H1 (cell line): ENCODE data around the gene ASAP3. TPM values are rescaled to one million over a fixed set of nuclear protein-coding genes. Genes with fewer than 3 reads are reported as not detected.

Experiments used
- CTCF ChIA-PET: fragments of 300-600 bp; sonication (Branson Sonifier 250); formaldehyde crosslinking; loops from one replicate; lab custom pipeline; 2021; ENCODE audit not compliant: partially characterized antibody; lab: Charles Lee
- POLR2A ChIA-PET: fragments of 300-600 bp; sonication (Branson Sonifier 250); formaldehyde crosslinking; loops from one replicate; lab custom pipeline; 2021; ENCODE audit warnings: inconsistent platforms; ENCODE audit not compliant: partially characterized antibody; lab: Charles Lee
- DNase-seq, 2 experiments: peaks; one replicate each; pipeline versions ENCODE4 v3.0.0 to v3.0.0-alpha.2; 2010 to 2022; ENCODE audit warnings: low spot score in 2 of 2, low read depth in 1 of 2, mixed read lengths in 1 of 2
- FAIRE-seq: peaks from 2 replicates; lab custom pipeline; 2011; peaks lifted over from hg19 to GRCh38; lab: Jason Lieb, UNC
- H2AFZ ChIP-seq: 2 replicates; pipeline ENCODE4 v1.8.1; 2012; ENCODE audit warnings: low read length, inconsistent platforms
- H2AK5ac ChIP-seq: 2 replicates; pipeline ENCODE4 v1.6.1; 2013; ENCODE audit warnings: low read depth, low read length
- H2BK120ac ChIP-seq: replicated peaks from 2 replicates; pipeline ENCODE3; 2013; ENCODE audit warnings: low read depth, low read length, inconsistent platforms
- H2BK12ac ChIP-seq: 2 replicates; pipeline ENCODE4 v1.6.1; 2013; ENCODE audit warnings: low read depth, low read length
- H2BK15ac ChIP-seq: 2 replicates; pipeline ENCODE4 v1.6.1; 2013; ENCODE audit warnings: low read length
- H2BK20ac ChIP-seq: 2 replicates; pipeline ENCODE4 v1.6.1; 2013; ENCODE audit warnings: low read length
- H2BK5ac ChIP-seq: 2 replicates; pipeline ENCODE4 v1.6.1; 2013; ENCODE audit warnings: low read depth, low read length
- H3K14ac ChIP-seq: 2 replicates; pipeline ENCODE4 v1.6.1; 2013; ENCODE audit warnings: inconsistent platforms; ENCODE audit not compliant: insufficient read length
- H3K18ac ChIP-seq: 2 replicates; pipeline ENCODE4 v1.6.1; 2013; ENCODE audit warnings: low read length; ENCODE audit errors: extremely low read depth
- H3K23ac ChIP-seq: 2 replicates; pipeline ENCODE4 v1.6.1; 2013; ENCODE audit warnings: inconsistent platforms; ENCODE audit not compliant: insufficient read length
- H3K23me2 ChIP-seq: 2 replicates; pipeline ENCODE4 v1.6.1; 2013; ENCODE audit warnings: low read depth, low read length
- H3K27ac ChIP-seq: 2 replicates; pipeline ENCODE4 v1.6.1; 2011; ENCODE audit warnings: low read depth, low read length, inconsistent platforms
- H3K27me3 ChIP-seq, 4 experiments: replicated peaks in 1 of 4; 1 replicate in 1 of 4; 2 replicates in 3 of 4; pipeline versions ENCODE4 v1.6.1 to v1.8.1; 2011 to 2013; ENCODE audit warnings: low read length in 3 of 4, mild to moderate bottlenecking in 3 of 4, inconsistent platforms in 2 of 4, mixed read lengths in 2 of 4, moderate library complexity in 1 of 4; ENCODE audit not compliant: control insufficient read depth in 3 of 4, insufficient read depth in 3 of 4; ENCODE audit errors: extremely low read depth in 1 of 4
- H3K36me3 ChIP-seq, 4 experiments: 2 replicates each; pipeline versions ENCODE4 v1.6.1 to v1.8.1; 2011 to 2013; ENCODE audit warnings: mild to moderate bottlenecking in 4 of 4, low read length in 3 of 4, moderate library complexity in 2 of 4, control low read depth in 1 of 4, inconsistent platforms in 1 of 4; ENCODE audit not compliant: insufficient read depth in 4 of 4, control insufficient read depth in 2 of 4
- H3K4ac ChIP-seq: replicated peaks from 2 replicates; pipeline ENCODE3; 2013; ENCODE audit warnings: low read length, low read depth, mixed read lengths, inconsistent platforms; ENCODE audit not compliant: insufficient read length
- H3K4me1 ChIP-seq, 4 experiments: replicated peaks in 1 of 4; 1 replicate in 1 of 4; 2 replicates in 3 of 4; pipeline versions ENCODE4 v1.6.1 to v1.8.1; 2011 to 2013; ENCODE audit warnings: low read length in 3 of 4, inconsistent platforms in 2 of 4, mixed read lengths in 1 of 4; ENCODE audit not compliant: insufficient read depth in 4 of 4, control insufficient read depth in 3 of 4
- H3K4me2 ChIP-seq, 2 experiments: 2 replicates each; pipeline versions ENCODE4 v1.6.1 to v1.8.1; 2011 to 2013; ENCODE audit warnings: low read depth in 2 of 2, low read length in 2 of 2, control low read depth in 1 of 2, inconsistent platforms in 1 of 2, mild to moderate bottlenecking in 1 of 2; ENCODE audit not compliant: insufficient read depth in 1 of 2
- H3K4me3 ChIP-seq, 4 experiments: fragments of 200-600, 300-600 bp in 1 of 4; sonication (generic), shearing (Covaris generic), sonication (Bioruptor Twin) in 1 of 4; 2 replicates each; pipeline versions ENCODE4 v1.5.1 to v1.8.1; 2011 to 2016; ENCODE audit warnings: low read length in 4 of 4, low read depth in 3 of 4, control low read depth in 2 of 4, inconsistent platforms in 2 of 4, mild to moderate bottlenecking in 2 of 4, mixed read lengths in 1 of 4, moderate library complexity in 1 of 4; ENCODE audit not compliant: insufficient read depth in 2 of 4; ENCODE audit errors: extremely low read depth in 1 of 4
- H3K56ac ChIP-seq: replicated peaks from 2 replicates; pipeline ENCODE3; 2013; ENCODE audit warnings: low read depth, mild to moderate bottlenecking, mixed read lengths, low read length, inconsistent platforms; ENCODE audit not compliant: insufficient read length
- H3K79me1 ChIP-seq: 2 replicates; pipeline ENCODE4 v1.6.1; 2013; ENCODE audit warnings: low read depth, low read length, control low read depth
- H3K79me2 ChIP-seq, 2 experiments: 2 replicates each; pipeline versions ENCODE4 v1.6.1 to v1.8.1; 2012 to 2013; ENCODE audit warnings: low read length in 2 of 2, mild to moderate bottlenecking in 2 of 2, inconsistent platforms in 1 of 2; ENCODE audit not compliant: insufficient read depth in 2 of 2, control insufficient read depth in 1 of 2
- H3K9ac ChIP-seq, 4 experiments: replicated peaks in 1 of 4; 1 replicate in 1 of 4; 2 replicates in 3 of 4; pipeline versions ENCODE4 v1.6.1 to v1.8.1; 2011 to 2013; ENCODE audit warnings: low read depth in 3 of 4, low read length in 3 of 4, control low read depth in 2 of 4, mild to moderate bottlenecking in 2 of 4, moderate library complexity in 2 of 4, inconsistent platforms in 1 of 4; ENCODE audit errors: extremely low read depth in 1 of 4
- H3K9me3 ChIP-seq, 2 experiments: 2 replicates each; pipeline versions ENCODE4 v1.6.1 to v1.8.1; 2012 to 2013; ENCODE audit warnings: mild to moderate bottlenecking in 2 of 2, moderate library complexity in 2 of 2, control low read depth in 1 of 2, inconsistent platforms in 1 of 2, low read depth in 1 of 2, low read length in 1 of 2, mixed read lengths in 1 of 2; ENCODE audit not compliant: insufficient read depth in 2 of 2
- H4K20me1 ChIP-seq, 2 experiments: replicated peaks in 1 of 2; 2 replicates each; pipeline versions ENCODE3 to v1.8.1; 2011 to 2013; ENCODE audit warnings: inconsistent platforms in 2 of 2, low read length in 2 of 2, mild to moderate bottlenecking in 1 of 2; ENCODE audit not compliant: insufficient read depth in 2 of 2, control insufficient read depth in 1 of 2
- H4K5ac ChIP-seq: 2 replicates; pipeline ENCODE4 v1.6.1; 2013; ENCODE audit warnings: low read length, low read depth, mixed read lengths, inconsistent platforms; ENCODE audit not compliant: insufficient read length
- H4K8ac ChIP-seq: 2 replicates; pipeline ENCODE4 v1.8.0; 2013; ENCODE audit warnings: mild to moderate bottlenecking, moderate library complexity, low read length, inconsistent platforms; ENCODE audit not compliant: insufficient read depth; ENCODE audit errors: extremely low read depth
- H4K91ac ChIP-seq: replicated peaks from 2 replicates; pipeline ENCODE3; 2013; ENCODE audit warnings: low read length, mixed read lengths, inconsistent platforms; ENCODE audit not compliant: insufficient read length
- BACH1 ChIP-seq: IDR thresholded peaks from 2 replicates; pipeline ENCODE4 v1.6.1; 2012; ENCODE audit warnings: low read length, improper control_type of control experiment
- SP1 ChIP-seq: IDR thresholded peaks from 2 replicates; pipeline ENCODE4 v1.6.1; 2011; ENCODE audit warnings: low read depth, low read length
- WGBS, 2 experiments: shearing (Covaris generic) in 1 of 2; methylation state at CpG; one replicate each; pipeline versions ENCODE4 v1.1.6 to v1.1.7; 2013 to 2015; ENCODE audit warnings: low lambda C conversion rate in 2 of 2, mixed read lengths in 2 of 2, inconsistent platforms in 1 of 2, low coverage in 1 of 2, missing lambda C conversion rate in 1 of 2; ENCODE audit not compliant: insufficient replicate concordance in 2 of 2, insufficient coverage in 1 of 2, insufficient read length in 1 of 2; ENCODE audit errors: extremely low coverage in 1 of 2, missing lambda C conversion rate in 1 of 2; 5-methylcytosine and 5-hydroxymethylcytosine counted together
- polyA plus RNA-seq, 7 experiments: library from polyadenylated mRNA; depleted of rRNA in 3 of 7; stranded (reverse) in 5 of 7; unstranded in 2 of 7; fragments of >200 nt in 5 of 7; fragments of 200-250 nt in 2 of 7; gene quantifications; 1 replicate in 5 of 7; 2 replicates in 1 of 7; 4 replicates in 1 of 7; pipeline versions ENCODE4 v1.2.1 to v1.2.3, GENCODE V29; 2011 to 2013; ENCODE audit warnings: missing spikeins in 2 of 7, mixed read lengths in 2 of 7
- total RNA-seq: library from RNA; stranded (reverse); fragmentation: NEBNext Ultra II Directional; extraction: Animal tissue kit (Norgen Biotek cat#: 25700); gene quantifications from 2 replicates; pipeline ENCODE4 v1.2.1, GENCODE V29; 2021

ASAP3 gene
- total and polyA plus RNA-seq, 2 of the 8 experiments (the other 6 are each of a cell fraction or from before 2014, with no cell fraction given): 53.1 to 58.0 TPM

DNA sequence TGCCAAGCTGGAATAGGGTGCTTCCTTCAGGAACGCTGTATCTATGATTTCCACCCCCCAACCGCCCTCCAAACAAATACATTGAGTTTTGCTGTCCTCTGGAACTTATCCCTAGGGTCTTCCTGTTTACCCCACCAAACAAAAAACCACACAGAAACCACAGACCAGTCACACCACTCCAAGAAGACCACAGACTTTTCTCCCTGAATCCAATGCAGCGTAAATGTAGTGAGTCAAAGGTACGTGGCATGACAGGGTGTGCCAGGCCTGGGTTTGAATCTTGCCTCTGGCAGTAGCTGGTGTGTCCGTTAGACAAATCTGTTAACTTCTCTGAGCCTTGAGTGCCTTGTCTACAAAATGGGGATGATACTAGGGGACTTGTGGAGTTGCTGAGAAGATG lies 27.8 kb downstream of the ASAP3 start:
- peaks cover 2 to 6% of the 10 kb centered on the region in 2 experiments for H4K20me1 ChIP-seq
- H3K27ac ChIP-seq: no peak overlapping the region
- no peak overlapping the region for H3K56ac ChIP-seq
- H3K4me1 ChIP-seq: no peaks in the 10 kb centered on the region
- H4K91ac ChIP-seq: no peak overlapping the region
- no peak overlapping the region for H3K9ac ChIP-seq
- H3K14ac ChIP-seq: no peak overlapping the region
- no peaks in the 10 kb centered on the region for H3K9me3 ChIP-seq
- no peak overlapping the region for H3K23ac ChIP-seq
- H3K4me2 ChIP-seq: no peak overlapping the region
- H3K79me2 ChIP-seq: no peaks in the 10 kb centered on the region
- H4K8ac ChIP-seq: no peak overlapping the region
- H3K23me2 ChIP-seq: no peaks in the 10 kb centered on the region
- peaks cover 0 to 12% (median 0%) of the 10 kb centered on the region in 4 experiments; a peak in 5 of 8 replicates for H3K36me3 ChIP-seq
- DNase-seq: no peak
- ChIA-PET POLR2A (interaction anchor here (0.8 to 3.0 kb wide), 2 partner anchors 30 to 235 kb away, joined by 3 to 7 read pairs; partner anchors contain the start of gene RPL11), CTCF (interaction anchor here (1.1 kb wide), 1 partner anchor 25 kb away, joined by 5 read pairs; no protein-coding TSS in a partner anchor)
- H2BK12ac ChIP-seq: no peak overlapping the region
- no peak overlapping the region for H2BK120ac ChIP-seq
- H2BK5ac ChIP-seq: no peak overlapping the region
- no peak overlapping the region for H4K5ac ChIP-seq
- no peak for FAIRE-seq
- no peak overlapping the region for H2BK20ac ChIP-seq
- 87% methylated on average over 5 of the region's 5 CpGs; no CpG with 5 or more reads in 1 of the 2 experiments for WGBS, 2 experiments
- no peak overlapping the region for H2BK15ac ChIP-seq
- H3K79me1 ChIP-seq: peaks cover 3% of the 10 kb centered on the region
- no peak overlapping the region for H3K4ac ChIP-seq
- no peak overlapping the region for H3K18ac ChIP-seq
- no peak overlapping the region for H3K4me3 ChIP-seq
- H2AK5ac ChIP-seq: no peak overlapping the region
- H3K27me3 ChIP-seq: no peaks in the 10 kb centered on the region
- H2AFZ ChIP-seq: no peak overlapping the region
- TF ChIP-seq SP1 (no peak), BACH1 (no peak)
